ENCODE measurements around the gene CMBL. TPM values are rescaled to one million over a fixed set of nuclear protein-coding genes. Genes with fewer than 3 reads are reported as not detected.

CMBL gene
- total and polyA plus RNA-seq, 2 of the 13 experiments (the other 11 are each of a cell fraction or from before 2014, with no cell fraction given): 11.5 to 17.0 TPM

- no peak for TF ChIP-seq NFYB (CRISPR knock-in tag; IDR thresholded peaks at IDR 0.05)
- TF ChIP-seq HNRNPUL1 (IDR thresholded peaks at IDR 0.05; ENCODE audit: low read depth, low read length): no peak
- TF ChIP-seq ZNF296 (CRISPR knock-in tag; conservative IDR thresholded peaks at IDR 0.05): no peak
- no peak for TF ChIP-seq ZNF850 (CRISPR knock-in tag; conservative IDR thresholded peaks at IDR 0.05)
- no peak for TF ChIP-seq YY1 (IDR thresholded peaks at IDR 0.05; ENCODE audit: insufficient read depth, insufficient replicate concordance, low read depth, low read length)
Observed at GRCh38 chr5:10300246-10300645, 7.5 kb downstream of the CMBL start (continued).

- Histone ChIP-seq H3K4me1 (ENCODE audit: insufficient read depth, low read length) (peaks cover 26% of the 10 kb centered on the region), H3K36me3 (replicated peaks in 1 of 2; ENCODE audit: control insufficient read depth in 1 of 2, insufficient read depth in 2 of 2, low read length in 2 of 2) (no peaks in the 10 kb centered on the region), H4K20me1 (ENCODE audit: insufficient read depth, low read length) (no peaks in the 10 kb centered on the region), H2AFZ (ENCODE audit: low read length) (no peak overlapping the region), H3K27me3 (ENCODE audit: control insufficient read depth in 1 of 2, insufficient read depth in 2 of 2, low read length in 2 of 2) (no peaks in the 10 kb centered on the region), H3K4me3 (replicated peaks in 1 of 3; ENCODE audit: insufficient read depth in 1 of 3, low read depth in 2 of 3, low read length in 3 of 3) (no peak overlapping the region), H3K4me2 (ENCODE audit: low read depth, low read length) (no peak overlapping the region), H3K9ac (ENCODE audit: insufficient read depth, low read depth, low read length) (no peak overlapping the region), H3K79me2 (ENCODE audit: insufficient read depth, low read length) (no peaks in the 10 kb centered on the region), H3K27ac (ENCODE audit: extremely low read length, insufficient read depth, low read length) (no peak overlapping the region), H3K9me3 (ENCODE audit: low read length) (no peaks in the 10 kb centered on the region)
- no TSS peak for BruUV-seq (replicated peaks)
- POLR2A ChIA-PET: no interaction called here
- WGBS (ENCODE audit: low lambda C conversion rate): 93% methylated on average over 14 of the region's 14 CpGs
- DNase-seq (ENCODE audit: low spot score) (no peak), FAIRE-seq (no peak), ATAC-seq (no peak)
- TF ChIP-seq NBN (conservative IDR thresholded peaks at IDR 0.05) (no peak), ZBTB43 (CRISPR knock-in tag; conservative IDR thresholded peaks at IDR 0.05) (no peak), SATB2 (CRISPR knock-in tag; IDR thresholded peaks at IDR 0.05) (no peak), SNAPC2 (CRISPR knock-in tag; IDR thresholded peaks at IDR 0.05) (no peak), IKZF4 (CRISPR knock-in tag; IDR thresholded peaks at IDR 0.05; ENCODE audit: borderline replicate concordance, low read depth, not compliant biosample characterization) (no peak), RBFOX2 (IDR thresholded peaks at IDR 0.05; ENCODE audit: low read depth, low read length) (no peak), ZNF639 (CRISPR knock-in tag; conservative IDR thresholded peaks at IDR 0.05) (no peak), LCORL (IDR thresholded peaks at IDR 0.05) (no peak), LCORL (CRISPR knock-in tag; IDR thresholded peaks at IDR 0.05) (no peak)
- in situ Hi-C loops (cut with HindIII; ENCODE audit: extremely low pct_ligation_motif_present, low pct_unique_long_range_greater_than_20kb) (no loop called here), intact Hi-C loops (cut with micrococcal nuclease; ENCODE audit: unreplicated experiment) (no loop called here)
- CTCF ChIA-PET (ENCODE audit: low intra/inter-chr PET ratio, low total read pairs): no interaction called here
Observed at GRCh38 chr5:10297646-10298204, 10.0 kb downstream of the CMBL start.

Data from HepG2 (cell line).